ENCODE measurements around the gene HDAC7.

DNA sequence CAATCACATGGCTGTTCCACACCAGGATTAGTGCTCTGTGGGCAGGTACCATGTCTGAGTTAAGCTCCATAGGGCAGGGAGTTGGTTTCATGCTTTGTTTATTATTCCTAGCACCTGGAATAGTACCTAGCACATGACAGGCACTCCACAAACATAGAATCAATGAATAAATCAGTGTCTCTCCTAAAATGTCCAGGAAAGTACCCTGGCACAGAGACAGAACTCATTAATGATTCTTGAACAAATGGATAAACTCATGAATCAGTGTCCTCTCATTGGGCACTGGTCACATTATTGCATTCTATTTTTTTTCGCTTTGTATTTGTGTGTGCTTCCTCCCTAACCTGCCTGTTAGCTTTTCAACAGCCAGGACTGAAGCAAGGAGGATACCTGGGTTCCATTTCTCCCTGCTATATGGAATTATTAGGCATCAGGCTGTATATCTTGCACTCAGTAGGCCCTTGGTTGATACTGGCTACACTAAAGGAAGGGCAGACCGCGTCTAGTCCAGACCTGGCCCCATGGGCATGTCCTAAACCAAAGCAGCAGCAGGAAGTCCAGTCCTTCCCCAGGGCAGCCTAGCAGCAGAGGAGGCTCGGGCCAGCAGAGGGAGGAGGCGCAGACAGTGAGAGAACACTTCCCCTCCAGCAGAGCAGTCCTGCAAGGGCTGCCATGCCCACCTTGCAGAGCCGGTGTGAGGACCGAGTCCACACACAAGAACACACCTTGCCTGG, 18.4 kb downstream of the HDAC7 start:
- TF ChIP-seq POLR2A (IDR thresholded peaks at IDR 0.05; ENCODE audit: low read depth) (no peak), EP300 (IDR thresholded peaks at IDR 0.05) (no peak), POLR2AphosphoS5 (IDR thresholded peaks at IDR 0.05) (no peak)
- TF ChIP-seq, protein P1, sequence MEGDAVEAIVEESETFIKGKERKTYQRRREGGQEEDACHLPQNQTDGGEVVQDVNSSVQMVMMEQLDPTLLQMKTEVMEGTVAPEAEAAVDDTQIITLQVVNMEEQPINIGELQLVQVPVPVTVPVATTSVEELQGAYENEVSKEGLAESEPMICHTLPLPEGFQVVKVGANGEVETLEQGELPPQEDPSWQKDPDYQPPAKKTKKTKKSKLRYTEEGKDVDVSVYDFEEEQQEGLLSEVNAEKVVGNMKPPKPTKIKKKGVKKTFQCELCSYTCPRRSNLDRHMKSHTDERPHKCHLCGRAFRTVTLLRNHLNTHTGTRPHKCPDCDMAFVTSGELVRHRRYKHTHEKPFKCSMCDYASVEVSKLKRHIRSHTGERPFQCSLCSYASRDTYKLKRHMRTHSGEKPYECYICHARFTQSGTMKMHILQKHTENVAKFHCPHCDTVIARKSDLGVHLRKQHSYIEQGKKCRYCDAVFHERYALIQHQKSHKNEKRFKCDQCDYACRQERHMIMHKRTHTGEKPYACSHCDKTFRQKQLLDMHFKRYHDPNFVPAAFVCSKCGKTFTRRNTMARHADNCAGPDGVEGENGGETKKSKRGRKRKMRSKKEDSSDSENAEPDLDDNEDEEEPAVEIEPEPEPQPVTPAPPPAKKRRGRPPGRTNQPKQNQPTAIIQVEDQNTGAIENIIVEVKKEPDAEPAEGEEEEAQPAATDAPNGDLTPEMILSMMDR (IDR thresholded peaks at IDR 0.05) = peak; percentile 19 to 46 (median 33)

All from esophagus muscularis mucosa (tissue), 4 donors.